ENCODE data around the gene TOGARAM2.
"Not testable (repeated sequence)": the region's sequence is repeated elsewhere in the genome, so short reads cannot be mapped to it uniquely, and the experiment has no call there.

TOGARAM2 gene

DNA sequence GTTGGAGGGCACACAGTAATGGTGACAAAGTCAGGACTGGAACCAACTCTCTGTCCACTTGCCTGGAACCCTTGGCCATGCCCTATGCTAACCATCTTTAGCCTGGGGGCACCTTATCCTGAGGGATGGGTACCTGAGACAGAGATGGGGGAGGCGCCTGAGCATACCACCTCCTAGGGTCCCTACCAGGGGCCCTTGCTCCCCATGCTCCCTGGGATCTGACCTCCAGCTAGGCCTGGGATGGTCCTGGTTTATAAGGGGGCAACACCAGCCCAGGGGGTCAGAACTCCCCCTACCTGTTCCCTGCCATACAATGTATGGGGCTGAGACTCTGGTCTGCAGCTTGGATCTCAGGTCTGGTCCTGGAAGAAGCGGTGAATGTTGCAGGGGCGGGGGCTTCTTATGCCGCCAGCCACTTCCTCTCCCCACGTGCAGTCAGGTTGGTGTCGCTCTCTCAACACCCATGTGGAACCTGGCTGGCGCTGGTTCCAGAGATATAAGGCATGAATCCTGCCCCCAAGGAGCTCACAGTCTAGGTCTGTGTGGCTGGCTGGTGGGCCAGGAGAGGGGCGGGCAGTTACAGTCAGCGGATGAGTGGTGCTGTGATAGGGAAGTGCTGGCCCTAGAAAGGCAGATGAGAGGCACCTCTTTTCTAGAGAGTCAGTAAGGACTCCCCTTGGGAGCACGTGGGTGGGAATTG lies 3.8 kb upstream of the TOGARAM2 start:
- DNase-seq, result no peak

- DNase-seq, result not testable (repeated sequence)
Observed at GRCh38 chr2:28978001-28978400, 3.1 kb upstream of the TOGARAM2 start.

DNA sequence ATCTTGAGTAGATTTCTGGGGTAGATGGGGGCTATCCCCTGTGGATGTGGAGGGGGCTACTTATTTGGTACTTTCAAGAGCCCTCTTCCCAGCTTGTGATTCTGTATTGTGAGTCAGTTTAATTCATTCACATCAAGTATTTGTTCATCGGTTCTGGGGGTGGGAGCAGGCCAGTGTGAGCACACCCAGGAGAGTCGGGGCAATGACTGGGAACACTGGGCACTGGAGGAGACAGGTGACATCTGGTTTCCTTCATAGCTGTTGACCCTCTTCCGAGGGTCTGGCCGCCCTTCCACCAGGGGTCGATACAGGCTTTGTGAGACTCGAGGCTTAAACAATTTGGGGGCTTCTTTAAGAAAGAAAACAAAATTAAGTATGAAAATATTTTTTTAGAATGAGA lies 2.5 kb upstream of the TOGARAM2 start:
- DNase-seq, result no peak

- DNase-seq, result peak; percentile 30
Observed at GRCh38 chr2:28979041-28979440, 2.1 kb upstream of the TOGARAM2 start.

- DNase-seq, result peak; percentile 61
Observed at GRCh38 chr2:28979576-28980366, 1.3 kb upstream of the TOGARAM2 start.

DNA sequence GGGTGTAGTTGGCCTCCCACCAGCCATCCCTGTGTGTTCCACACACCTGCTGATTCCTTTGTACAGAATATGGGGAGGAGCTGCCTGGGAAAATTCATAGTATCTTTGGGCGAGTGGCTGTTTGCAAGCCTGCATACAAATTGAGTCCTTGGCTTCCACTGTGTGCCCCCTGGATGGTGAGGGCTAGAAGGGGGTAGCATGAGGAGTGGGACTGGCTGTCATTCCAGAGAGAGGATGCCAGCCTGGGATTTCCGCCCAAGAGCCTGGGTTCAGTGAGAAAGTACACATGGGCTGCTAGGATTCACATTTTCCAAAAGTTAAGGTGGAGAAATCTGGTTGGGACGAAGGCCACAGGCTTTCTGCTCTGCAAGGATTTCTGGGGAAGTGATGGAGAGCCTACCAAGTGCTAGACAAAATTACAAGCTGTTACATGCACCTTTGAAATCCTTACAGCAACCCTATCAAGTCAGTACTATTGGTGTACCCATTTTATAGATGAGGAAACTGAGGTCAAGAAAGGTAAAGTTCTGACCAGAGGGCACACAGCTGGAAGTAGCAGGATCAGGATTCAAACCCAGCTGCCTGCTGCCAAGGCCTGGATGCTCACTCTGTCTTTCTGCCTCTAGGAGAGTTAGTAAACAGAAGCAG lies 606 bp upstream of the TOGARAM2 start:
- DNase-seq, result no peak

GRCh38 chr2:28981620-28982376 lies 700 bp downstream of the TOGARAM2 start:
- DNase-seq, result no peak

- no peak for DNase-seq
Observed at GRCh38 chr2:28982381-28982950, 1.4 kb downstream of the TOGARAM2 start.

- no peak for DNase-seq
Observed at GRCh38 chr2:28986429-28986828, 5.3 kb downstream of the TOGARAM2 start.

- no peak for DNase-seq
Observed at GRCh38 chr2:28989973-28990372, 8.9 kb downstream of the TOGARAM2 start.

GRCh38 chr2:28990445-28990844 lies 9.3 kb downstream of the TOGARAM2 start:
- no peak for DNase-seq

GRCh38 chr2:28991021-28991420 lies 9.9 kb downstream of the TOGARAM2 start:
- DNase-seq, result no peak

DNA sequence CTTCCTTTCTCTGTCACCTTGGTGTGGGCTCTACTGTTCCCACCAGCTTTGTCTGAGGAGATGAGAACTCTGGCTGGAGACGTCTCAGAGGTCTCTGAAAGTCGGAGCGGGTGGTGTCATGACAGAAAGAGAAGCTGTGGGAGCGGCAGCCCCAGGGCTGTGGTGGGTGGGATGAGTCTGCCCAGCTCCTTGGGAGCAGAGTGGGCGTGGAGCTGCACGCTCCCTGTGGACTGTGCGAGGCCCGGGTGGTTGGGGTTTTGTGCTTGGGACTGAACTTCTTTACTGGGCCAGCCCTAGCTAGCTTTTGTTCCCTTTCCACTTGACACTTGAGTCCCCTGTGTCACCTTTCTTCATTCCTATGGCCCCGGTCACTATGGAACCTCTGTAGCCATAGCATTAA lies 10.4 kb downstream of the TOGARAM2 start:
- DNase-seq, result no peak

DNA sequence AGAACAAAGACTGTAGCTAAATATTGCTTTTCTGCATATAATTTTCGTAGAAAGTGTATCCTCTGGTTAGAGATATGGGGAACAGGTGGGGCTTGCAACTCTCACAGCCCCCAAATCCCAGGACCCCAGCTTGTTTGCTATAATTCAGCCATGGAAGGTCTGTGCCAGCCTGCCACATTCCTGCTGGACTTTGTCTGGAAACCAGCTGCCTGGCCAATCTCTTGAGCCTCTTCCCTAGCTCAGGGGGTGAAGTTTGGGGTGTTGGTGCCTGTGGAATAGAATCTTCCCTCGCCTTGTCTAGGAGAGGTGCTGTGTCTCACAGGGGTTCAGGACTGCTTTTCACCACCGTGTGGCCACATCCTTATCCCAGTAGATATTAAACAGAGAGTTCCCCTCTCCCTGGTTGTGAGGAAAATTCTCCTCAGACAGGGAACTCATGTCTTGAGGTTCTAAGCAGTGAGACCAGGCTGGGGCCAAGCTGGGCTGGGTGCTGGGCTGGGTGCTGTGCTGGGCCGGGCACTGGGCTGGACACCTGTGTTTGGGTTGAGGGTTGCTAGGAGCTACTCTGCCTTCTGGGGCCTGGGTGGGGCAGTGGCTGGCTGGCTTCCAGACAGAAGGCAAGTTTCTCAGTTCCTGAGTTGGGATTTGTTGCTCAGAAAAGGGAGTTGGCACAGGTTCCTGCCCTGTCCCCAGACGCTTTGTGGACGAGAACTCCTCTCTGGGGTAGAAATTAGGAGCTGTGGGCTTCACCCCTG lies 12.3 kb downstream of the TOGARAM2 start:
- DNase-seq, result no peak

GRCh38 chr2:28994074-28994473 lies 13.0 kb downstream of the TOGARAM2 start:
- no peak for DNase-seq

DNA sequence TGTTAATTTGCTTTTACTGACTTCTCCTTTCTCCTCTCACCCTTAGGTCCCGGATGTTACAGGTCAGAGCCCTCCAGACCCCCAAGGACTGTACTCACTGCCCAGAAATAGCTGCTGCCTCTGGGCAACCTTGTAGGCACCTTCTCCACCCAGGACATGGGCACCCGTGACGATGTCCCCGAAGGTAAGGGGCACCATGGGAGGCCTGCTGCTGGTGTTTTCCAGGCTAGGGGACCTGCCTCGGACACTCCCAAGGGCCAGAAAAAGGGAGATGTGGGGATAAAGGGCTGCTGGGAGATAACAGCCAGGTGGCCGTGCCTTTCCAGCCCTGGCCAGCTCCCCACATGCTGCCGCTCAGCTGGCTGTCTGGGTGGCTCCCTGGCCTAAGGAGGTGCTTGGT lies 13.6 kb downstream of the TOGARAM2 start:
- no peak for DNase-seq

DNA sequence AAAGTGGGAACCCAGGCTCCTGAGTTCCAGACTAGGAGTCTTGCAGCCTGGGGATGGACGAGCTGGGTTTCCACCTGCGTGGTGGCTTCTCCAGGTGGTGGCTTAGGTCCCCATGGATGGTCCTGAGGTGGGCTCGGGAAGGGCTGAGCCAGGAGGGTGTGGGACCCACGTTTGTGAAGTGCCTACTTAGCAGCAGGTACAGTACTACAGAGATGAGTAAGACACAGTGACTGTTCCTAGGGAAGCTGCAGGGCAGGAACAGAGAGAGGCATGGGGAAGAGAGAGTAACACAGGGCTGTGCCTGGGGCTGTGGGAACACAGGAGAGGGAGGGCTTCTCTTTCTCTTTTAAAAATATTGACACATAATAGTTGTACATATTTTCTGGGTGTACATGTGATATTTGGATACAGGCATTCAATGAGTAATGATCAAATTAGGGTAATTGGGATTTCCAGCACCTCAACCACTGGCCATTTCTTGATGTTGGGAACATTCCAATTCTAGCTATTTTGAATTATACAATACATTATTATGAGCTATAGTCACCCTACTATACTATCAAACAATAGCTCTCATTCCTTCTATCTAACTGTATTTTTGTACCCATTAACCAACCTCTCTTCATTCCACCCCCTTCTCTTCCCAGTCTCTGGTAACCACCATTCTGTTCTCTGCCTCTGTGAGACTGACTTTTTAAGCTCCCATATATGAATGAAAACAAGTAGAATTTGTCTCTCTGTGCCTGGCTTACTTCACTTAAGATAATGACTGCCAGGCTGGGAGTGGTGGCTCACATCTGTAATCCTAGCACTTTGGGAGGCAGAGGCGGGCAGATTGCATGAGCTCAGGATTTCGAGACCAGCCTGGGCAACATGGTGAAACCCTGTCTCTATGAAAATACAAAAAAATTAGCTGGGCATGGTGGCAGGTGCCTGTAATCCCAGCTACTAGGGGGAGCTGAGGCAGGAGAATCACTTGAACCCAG lies 15.0 kb downstream of the TOGARAM2 start:
- DNase-seq, result no peak

DNA sequence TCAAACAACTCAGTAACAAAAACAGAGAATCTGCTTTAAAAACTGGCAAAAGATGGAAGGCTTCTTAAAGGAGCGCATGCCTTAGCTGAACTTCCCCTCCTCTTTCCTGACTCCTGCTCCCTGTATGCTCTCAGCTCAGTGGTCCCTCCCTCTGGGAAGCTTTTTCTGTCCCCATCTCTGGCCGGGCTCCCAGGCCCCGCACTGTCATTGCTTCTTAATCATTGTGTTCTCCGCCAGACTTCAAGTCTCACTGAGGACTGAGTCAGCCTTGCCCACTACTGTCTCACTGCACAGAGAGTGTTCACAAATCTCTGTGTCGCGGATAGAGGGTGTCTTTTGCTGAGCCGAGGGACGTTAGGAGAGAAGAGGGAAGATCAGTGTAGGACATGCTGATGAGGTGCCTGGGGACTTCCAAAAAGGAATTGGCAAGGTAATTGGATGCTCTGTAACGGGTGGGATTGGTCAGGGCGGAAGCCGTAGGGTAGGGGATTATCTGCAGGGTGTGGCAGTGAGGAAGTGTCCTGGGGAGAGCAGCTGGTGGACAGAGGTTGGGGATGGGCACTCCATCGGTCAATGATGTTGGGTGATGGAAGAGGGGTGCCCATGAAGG lies 16.2 kb downstream of the TOGARAM2 start:
- DNase-seq, result peak; percentile 26

DNA sequence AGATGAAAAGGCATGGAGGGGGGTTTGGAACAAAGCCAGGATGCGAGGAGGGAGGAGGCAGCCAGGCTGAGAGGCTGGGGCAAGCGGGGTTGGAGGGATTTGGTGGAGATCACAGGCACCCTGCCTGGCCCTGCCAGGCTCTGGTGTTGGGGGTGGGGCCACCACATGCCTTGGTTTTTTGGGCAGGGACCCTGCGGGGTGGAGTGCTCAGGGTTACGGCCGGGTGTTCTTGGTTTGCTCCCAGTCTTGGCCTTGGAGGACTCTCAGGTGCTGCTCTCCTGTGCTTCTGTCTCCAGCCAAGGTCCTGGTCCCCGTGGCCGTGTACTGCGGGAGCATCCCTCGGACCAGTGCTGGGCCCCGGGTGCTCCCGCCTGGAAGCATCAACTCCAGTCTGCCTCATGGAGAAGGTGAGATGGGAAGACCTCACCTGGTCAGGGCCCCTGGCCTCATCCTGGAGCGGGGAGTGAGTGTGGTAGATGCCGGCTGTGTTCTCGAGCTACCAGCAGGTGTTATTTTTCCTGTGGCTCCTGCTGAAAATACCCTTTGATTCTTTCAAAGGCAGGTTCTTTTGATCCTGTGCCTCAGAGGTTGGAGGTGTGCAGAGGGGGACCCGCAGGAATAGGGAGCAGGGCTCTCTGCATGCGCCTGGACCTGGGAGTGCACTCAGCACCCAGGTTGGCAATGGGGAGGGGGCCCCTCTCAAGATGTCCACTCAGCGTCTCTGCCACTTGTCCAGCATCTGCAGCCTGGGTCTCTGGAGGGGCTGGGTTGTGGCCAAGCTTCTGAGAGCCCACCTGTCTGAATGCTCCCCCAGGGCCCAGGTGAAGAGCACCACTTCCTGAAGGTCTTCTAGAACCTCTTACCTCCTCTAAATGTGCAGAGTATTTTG lies 17.0 kb downstream of the TOGARAM2 start:
- no peak for DNase-seq
